ENCODE data around the gene AVP. TPM values are rescaled to one million over a fixed set of nuclear protein-coding genes. Genes with fewer than 3 reads are reported as not detected.
A peak's percentile ranks its signal among the peaks of the same experiment; 100 is the strongest.

Gene AVP
- total RNA-seq, 2 donors from 2014 or later = not detected

- no peaks in the 10 kb centered on the region for H3K27me3 ChIP-seq
- no peak for TF ChIP-seq CTCF (IDR thresholded peaks at IDR 0.05)
Observed at GRCh38 chr20:3045042-3045815, 39.3 kb downstream of the AVP start.

DNA sequence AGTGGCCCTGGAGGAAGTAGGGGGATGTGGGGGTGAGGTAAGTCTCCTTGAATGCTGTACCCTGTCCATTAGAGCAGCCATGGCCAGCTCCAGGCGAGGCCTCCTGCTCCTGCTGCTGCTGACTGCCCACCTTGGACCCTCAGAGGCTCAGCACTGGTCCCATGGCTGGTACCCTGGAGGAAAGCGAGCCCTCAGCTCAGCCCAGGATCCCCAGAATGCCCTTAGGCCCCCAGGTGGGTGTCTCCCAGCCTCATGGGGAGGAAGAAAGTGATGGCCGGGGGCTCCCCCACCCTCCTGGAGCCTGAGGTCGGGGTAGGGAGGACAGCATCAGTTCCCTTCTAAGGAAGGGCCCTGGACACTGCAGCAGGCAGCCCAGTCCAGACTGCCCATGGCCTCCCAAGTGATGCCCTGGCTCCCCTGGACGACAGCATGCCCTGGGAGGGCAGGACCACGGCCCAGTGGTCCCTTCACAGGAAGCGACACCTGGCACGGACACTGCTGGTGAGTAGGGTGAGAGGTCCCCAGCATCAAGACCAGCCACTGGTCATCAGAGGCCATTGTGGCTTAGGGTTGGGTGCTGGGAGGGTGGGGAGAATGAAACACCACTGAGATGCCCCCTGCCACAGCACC, 40.1 kb downstream of the AVP start:
- H3K27me3 ChIP-seq = no peaks in the 10 kb centered on the region
- H3K4me3 ChIP-seq = no peak overlapping the region
- H3K36me3 ChIP-seq = peaks cover 24% of the 10 kb centered on the region
- H3K27ac ChIP-seq = peak overlapping the region; percentile 93 to 94
- no peaks in the 10 kb centered on the region for H3K9me3 ChIP-seq
- no peak for DNase-seq (ENCODE audit: low spot score)
- peaks cover 0 to 34% of the 10 kb centered on the region in 2 donors for H3K4me1 ChIP-seq
- no peak for TF ChIP-seq CTCF (IDR thresholded peaks at IDR 0.05)

More at GRCh38 chr20:3045042-3045815, 39.3 kb downstream of the AVP start:
- Histone ChIP-seq H3K4me1 (peaks cover 0 to 34% of the 10 kb centered on the region in 2 donors), H3K36me3 (peaks cover 26% of the 10 kb centered on the region), H3K9me3 (no peaks in the 10 kb centered on the region), H3K27ac (peak overlapping the region; percentile 93 to 94), H3K4me3 (peak overlapping the region; percentile 77 to 95)
- peak; percentile 89 for DNase-seq (ENCODE audit: low spot score)

DNA sequence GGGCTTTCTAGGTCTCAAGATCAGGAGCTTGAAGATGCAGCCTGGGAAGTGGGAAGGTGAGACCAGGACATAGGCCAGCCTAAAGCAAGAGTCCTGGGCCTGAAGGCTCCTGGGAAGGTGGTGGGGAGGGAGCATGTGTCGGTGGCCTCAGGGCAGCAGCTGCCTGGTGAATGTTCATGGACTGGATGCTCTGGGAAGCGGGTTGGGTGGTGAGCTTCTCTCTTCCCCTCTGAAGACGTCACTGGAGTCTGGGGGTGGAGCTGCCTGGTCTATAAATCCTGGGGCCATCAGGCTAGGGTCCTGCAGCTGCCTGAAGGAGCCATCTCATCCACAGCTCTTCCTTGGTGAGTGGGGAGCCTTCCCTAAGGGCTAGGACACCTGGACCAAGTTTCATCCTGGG, 41.2 kb downstream of the AVP start, which contains the start of gene GNRH2:
Gene GNRH2, plus strand, starts transcription at position 301 of the 400 bp plus-strand sequence. CDS start 793 bp downstream, outside the sequence.
- peaks cover 0 to 34% of the 10 kb centered on the region in 2 donors for H3K4me1 ChIP-seq
- DNase-seq (ENCODE audit: low spot score) = no peak
- H3K9me3 ChIP-seq = no peaks in the 10 kb centered on the region
- no peak within 1 kb of the TSS for H3K4me3 ChIP-seq
- no peak for TF ChIP-seq CTCF (IDR thresholded peaks at IDR 0.05)
- no peaks in the 10 kb centered on the region for H3K27me3 ChIP-seq
- peaks cover 24% of the 10 kb centered on the region for H3K36me3 ChIP-seq
- H3K27ac ChIP-seq = peak within 1 kb of the TSS; percentile 59 to 61

DNA sequence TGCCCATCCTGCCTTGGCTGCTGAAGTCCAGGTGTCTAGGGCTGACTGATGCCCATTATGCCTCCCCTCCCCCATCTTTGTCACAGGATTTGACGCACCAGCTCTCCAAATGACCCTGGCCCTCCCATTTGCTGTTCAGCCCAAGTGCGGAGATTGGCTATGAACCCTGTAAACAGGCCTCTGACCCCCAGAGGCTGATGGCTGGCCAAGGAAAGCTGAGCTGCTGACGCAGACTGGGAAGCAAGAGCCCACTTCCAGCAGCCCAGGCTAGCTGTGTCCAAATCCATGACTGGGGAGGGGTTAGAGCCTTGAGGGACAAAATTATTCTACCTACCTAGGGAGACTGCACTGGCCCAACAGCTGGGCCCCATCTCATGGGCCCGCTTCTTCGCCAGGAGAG, 41.9 kb downstream of the AVP start:
- H3K27ac ChIP-seq = peak overlapping the region; percentile 59 to 61
- peaks cover 0 to 34% of the 10 kb centered on the region in 2 donors for H3K4me1 ChIP-seq
- no peak overlapping the region for H3K4me3 ChIP-seq
- TF ChIP-seq CTCF (IDR thresholded peaks at IDR 0.05) = no peak
- H3K9me3 ChIP-seq = no peaks in the 10 kb centered on the region
- H3K27me3 ChIP-seq = no peaks in the 10 kb centered on the region
- H3K36me3 ChIP-seq = peaks cover 24% of the 10 kb centered on the region
- DNase-seq (ENCODE audit: low spot score) = peak; percentile 70

- peak overlapping the region; percentile 59 to 61 for H3K27ac ChIP-seq
- no peak for TF ChIP-seq CTCF (IDR thresholded peaks at IDR 0.05)
- H3K9me3 ChIP-seq = no peaks in the 10 kb centered on the region
- H3K27me3 ChIP-seq = no peaks in the 10 kb centered on the region
- no peak for DNase-seq (ENCODE audit: low spot score)
- H3K36me3 ChIP-seq = peaks cover 29% of the 10 kb centered on the region
- H3K4me3 ChIP-seq = no peak overlapping the region
- H3K4me1 ChIP-seq = peaks cover 0 to 28% of the 10 kb centered on the region in 2 donors
Observed at GRCh38 chr20:3041854-3042409, 42.6 kb downstream of the AVP start.

Data from right atrium auricular region (tissue), 2 donors.